ENCODE results near the gene RABIF. TPM values are rescaled to one million over a fixed set of nuclear protein-coding genes. Genes with fewer than 3 reads are reported as not detected.

RABIF gene
- total RNA-seq, 1 experiment from 2014 or later, result 15.3 TPM

DNA sequence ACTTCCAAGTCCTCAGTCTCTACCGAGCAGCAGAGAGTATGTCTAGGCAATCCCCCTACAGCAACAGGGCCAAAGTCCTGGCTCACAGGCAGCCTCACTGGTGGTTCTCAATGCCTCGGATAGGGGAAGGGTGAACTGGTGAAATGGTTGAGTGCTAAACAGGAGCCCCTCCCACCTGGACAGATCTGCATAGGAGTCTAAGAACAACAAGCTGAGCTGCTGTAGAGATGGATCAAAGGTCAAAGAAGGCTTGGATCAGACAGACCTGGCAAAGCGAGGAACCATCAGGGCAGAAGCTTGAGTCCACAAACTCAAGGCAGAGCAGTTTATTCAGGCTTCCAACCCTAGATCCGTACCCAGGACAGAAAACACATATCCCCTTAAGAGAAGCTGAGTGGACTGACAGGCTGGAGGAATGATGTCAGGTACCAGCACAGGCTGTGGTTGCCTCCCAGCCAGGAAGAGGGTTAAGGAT is 31.8 kb downstream of the RABIF start:
- ATAC-seq, result no peak
- Histone ChIP-seq H3K9me3 (ENCODE audit: control insufficient read depth, insufficient read depth, low read depth, low read length) (no peaks in the 10 kb centered on the region), H3K27me3 (ENCODE audit: control insufficient read depth, insufficient read depth, low read length) (no peaks in the 10 kb centered on the region; the same call in 1 of the 2 replicates), H3K36me3 (ENCODE audit: control insufficient read depth, insufficient read depth, low read length) (peaks cover 3% of the 10 kb centered on the region; the same call in 1 of the 2 replicates), H3K4me3 (ENCODE audit: low read depth in 2 of 2, low read length in 2 of 2) (no peak overlapping the region), H3K4me1 (ENCODE audit: control insufficient read depth, insufficient read depth, low read length) (no peaks in the 10 kb centered on the region), H3K27ac (ENCODE audit: low read length) (no peak overlapping the region)
- in situ Hi-C loops (cut with HindIII; ENCODE audit: low pct_unique_long_range_greater_than_20kb, low sequenced_read_pairs), result no loop called here
- intact Hi-C loops (cut with micrococcal nuclease; ENCODE audit: unreplicated experiment), result loop anchor here (10.0 kb wide), 1 partner anchor 102 kb away; no protein-coding TSS in a partner anchor
- POLR2A ChIA-PET, result no interaction called here
- CTCF ChIA-PET, result no interaction called here
- TF ChIP-seq TCF7L2 (IDR thresholded peaks at IDR 0.05; ENCODE audit: low read depth, low read length) (no peak), POLR2AphosphoS5 (IDR thresholded peaks at IDR 0.05; ENCODE audit: low read depth, low read length) (no peak), SIN3A (IDR thresholded peaks at IDR 0.05; ENCODE audit: borderline replicate concordance, insufficient read depth, low read depth, low read length) (no peak)
- TF ChIP-seq, protein P1, sequence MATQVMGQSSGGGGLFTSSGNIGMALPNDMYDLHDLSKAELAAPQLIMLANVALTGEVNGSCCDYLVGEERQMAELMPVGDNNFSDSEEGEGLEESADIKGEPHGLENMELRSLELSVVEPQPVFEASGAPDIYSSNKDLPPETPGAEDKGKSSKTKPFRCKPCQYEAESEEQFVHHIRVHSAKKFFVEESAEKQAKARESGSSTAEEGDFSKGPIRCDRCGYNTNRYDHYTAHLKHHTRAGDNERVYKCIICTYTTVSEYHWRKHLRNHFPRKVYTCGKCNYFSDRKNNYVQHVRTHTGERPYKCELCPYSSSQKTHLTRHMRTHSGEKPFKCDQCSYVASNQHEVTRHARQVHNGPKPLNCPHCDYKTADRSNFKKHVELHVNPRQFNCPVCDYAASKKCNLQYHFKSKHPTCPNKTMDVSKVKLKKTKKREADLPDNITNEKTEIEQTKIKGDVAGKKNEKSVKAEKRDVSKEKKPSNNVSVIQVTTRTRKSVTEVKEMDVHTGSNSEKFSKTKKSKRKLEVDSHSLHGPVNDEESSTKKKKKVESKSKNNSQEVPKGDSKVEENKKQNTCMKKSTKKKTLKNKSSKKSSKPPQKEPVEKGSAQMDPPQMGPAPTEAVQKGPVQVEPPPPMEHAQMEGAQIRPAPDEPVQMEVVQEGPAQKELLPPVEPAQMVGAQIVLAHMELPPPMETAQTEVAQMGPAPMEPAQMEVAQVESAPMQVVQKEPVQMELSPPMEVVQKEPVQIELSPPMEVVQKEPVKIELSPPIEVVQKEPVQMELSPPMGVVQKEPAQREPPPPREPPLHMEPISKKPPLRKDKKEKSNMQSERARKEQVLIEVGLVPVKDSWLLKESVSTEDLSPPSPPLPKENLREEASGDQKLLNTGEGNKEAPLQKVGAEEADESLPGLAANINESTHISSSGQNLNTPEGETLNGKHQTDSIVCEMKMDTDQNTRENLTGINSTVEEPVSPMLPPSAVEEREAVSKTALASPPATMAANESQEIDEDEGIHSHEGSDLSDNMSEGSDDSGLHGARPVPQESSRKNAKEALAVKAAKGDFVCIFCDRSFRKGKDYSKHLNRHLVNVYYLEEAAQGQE (IDR thresholded peaks at IDR 0.05; ENCODE audit: insufficient read depth in 1 of 2, low read depth in 2 of 2, low read length in 1 of 2), result no peak
- TF ChIP-seq, protein P2, sequence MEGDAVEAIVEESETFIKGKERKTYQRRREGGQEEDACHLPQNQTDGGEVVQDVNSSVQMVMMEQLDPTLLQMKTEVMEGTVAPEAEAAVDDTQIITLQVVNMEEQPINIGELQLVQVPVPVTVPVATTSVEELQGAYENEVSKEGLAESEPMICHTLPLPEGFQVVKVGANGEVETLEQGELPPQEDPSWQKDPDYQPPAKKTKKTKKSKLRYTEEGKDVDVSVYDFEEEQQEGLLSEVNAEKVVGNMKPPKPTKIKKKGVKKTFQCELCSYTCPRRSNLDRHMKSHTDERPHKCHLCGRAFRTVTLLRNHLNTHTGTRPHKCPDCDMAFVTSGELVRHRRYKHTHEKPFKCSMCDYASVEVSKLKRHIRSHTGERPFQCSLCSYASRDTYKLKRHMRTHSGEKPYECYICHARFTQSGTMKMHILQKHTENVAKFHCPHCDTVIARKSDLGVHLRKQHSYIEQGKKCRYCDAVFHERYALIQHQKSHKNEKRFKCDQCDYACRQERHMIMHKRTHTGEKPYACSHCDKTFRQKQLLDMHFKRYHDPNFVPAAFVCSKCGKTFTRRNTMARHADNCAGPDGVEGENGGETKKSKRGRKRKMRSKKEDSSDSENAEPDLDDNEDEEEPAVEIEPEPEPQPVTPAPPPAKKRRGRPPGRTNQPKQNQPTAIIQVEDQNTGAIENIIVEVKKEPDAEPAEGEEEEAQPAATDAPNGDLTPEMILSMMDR (IDR thresholded peaks at IDR 0.05), result no peak
- BruUV-seq (replicated peaks), result no TSS peak
- no peak for DNase-seq (ENCODE audit: low read depth, low spot score)

DNA sequence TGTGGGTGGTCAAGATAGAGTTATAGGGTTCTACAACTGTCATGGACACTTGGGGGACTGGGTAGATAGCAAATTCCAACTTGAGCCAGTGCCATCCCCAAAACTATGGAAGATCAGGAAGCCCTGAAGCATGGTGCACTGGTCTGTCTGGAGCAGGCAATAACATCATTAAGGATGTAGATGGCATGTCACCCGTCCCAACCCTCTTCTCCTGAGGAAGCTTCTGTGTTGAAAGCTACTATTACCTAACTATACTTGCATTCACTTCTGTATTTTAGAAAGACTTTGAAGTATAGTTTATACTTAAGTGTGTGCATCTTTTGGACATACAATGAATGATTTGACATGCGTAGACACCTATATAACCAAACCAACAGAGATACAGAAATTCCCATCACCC is 32.9 kb downstream of the RABIF start:
- no peak for ATAC-seq
- H3K4me3 ChIP-seq (ENCODE audit: low read depth in 2 of 2, low read length in 2 of 2), result no peak overlapping the region
- in situ Hi-C loops (cut with HindIII; ENCODE audit: low pct_unique_long_range_greater_than_20kb, low sequenced_read_pairs), result no loop called here

More for the DNA sequence above, 32.9 kb downstream of the RABIF start:
- ChIA-PET POLR2A (no interaction called here), CTCF (no interaction called here)
- no peak overlapping the region for H3K27ac ChIP-seq (ENCODE audit: low read length)
- intact Hi-C loops (cut with micrococcal nuclease; ENCODE audit: unreplicated experiment), result loop anchor here (10.0 kb wide), 1 partner anchor 101 kb away; no protein-coding TSS in a partner anchor
- no peaks in the 10 kb centered on the region for H3K9me3 ChIP-seq (ENCODE audit: control insufficient read depth, insufficient read depth, low read depth, low read length)
- no peak for DNase-seq (ENCODE audit: low read depth, low spot score)
- TF ChIP-seq POLR2AphosphoS5 (IDR thresholded peaks at IDR 0.05; ENCODE audit: low read depth, low read length) (no peak), TCF7L2 (IDR thresholded peaks at IDR 0.05; ENCODE audit: low read depth, low read length) (no peak), SIN3A (IDR thresholded peaks at IDR 0.05; ENCODE audit: borderline replicate concordance, insufficient read depth, low read depth, low read length) (no peak)
- TF ChIP-seq, protein P2 (IDR thresholded peaks at IDR 0.05), result no peak
- TF ChIP-seq, protein P1 (IDR thresholded peaks at IDR 0.05; ENCODE audit: insufficient read depth in 1 of 2, low read depth in 2 of 2, low read length in 1 of 2), result no peak
- no peaks in the 10 kb centered on the region; the same call in 1 of the 2 replicates for H3K36me3 ChIP-seq (ENCODE audit: control insufficient read depth, insufficient read depth, low read length)
- H3K27me3 ChIP-seq (ENCODE audit: control insufficient read depth, insufficient read depth, low read length), result no peaks in the 10 kb centered on the region
- BruUV-seq (replicated peaks), result no TSS peak
- H3K4me1 ChIP-seq (ENCODE audit: control insufficient read depth, insufficient read depth, low read length), result no peaks in the 10 kb centered on the region
